Stomach (tissue), 9 donors: ENCODE data around the gene ACVRL1. TPM values are rescaled to one million over a fixed set of nuclear protein-coding genes. Genes with fewer than 3 reads are reported as not detected.

Experiments
- DNase-seq, 2 donors: peaks; one replicate each; pipeline versions ENCODE4 v3.0.0 to v3.0.0-alpha.2; 2013 to 2019
- H3K27ac ChIP-seq, 5 donors: fragments of 200-600 bp in 4 of 5; sonication (generic) in 4 of 5; one replicate each; pipeline ENCODE4 v1.5.1; 2013 to 2019; ENCODE audit warnings: mild to moderate bottlenecking in 1 of 5, moderate library complexity in 1 of 5
- H3K27me3 ChIP-seq, 3 donors: fragments of 200-600 bp; sonication (generic); one replicate each; pipeline ENCODE4 v1.5.1; 2017 to 2019; ENCODE audit warnings: mixed run types in 1 of 3
- H3K36me3 ChIP-seq, 4 donors: fragments of 200-600 bp; sonication (generic); 1 replicate in 3 of 4; 2 replicates in 1 of 4; pipeline ENCODE4 v1.5.1; 2016 to 2019
- H3K4me1 ChIP-seq, 4 donors: fragments of 200-600 bp; sonication (generic); one replicate each; pipeline ENCODE4 v1.5.1; 2016 to 2019
- H3K4me3 ChIP-seq, 4 donors: fragments of 200-600 bp; sonication (generic) in 3 of 4; one replicate each; pipeline ENCODE4 v1.5.1; 2016 to 2019; ENCODE audit warnings: mild to moderate bottlenecking in 1 of 4
- H3K9me3 ChIP-seq, 4 donors: fragments of 200-600 bp; sonication (generic); one replicate each; pipeline ENCODE4 v1.5.1; 2016 to 2019
- CTCF ChIP-seq, 7 experiments: fragments of 450-650 bp in 4 of 7; fragments of 200-600 bp in 3 of 7; sonication (generic) in 3 of 7; IDR thresholded peaks; one replicate each; pipeline ENCODE4 v1.5.1; 2016 to 2019; ENCODE audit warnings: antibody characterized with exemption in 7 of 7, control low read depth in 2 of 7, mild to moderate bottlenecking in 1 of 7
- EP300 ChIP-seq: sonication (generic); formaldehyde crosslinking; IDR thresholded peaks from one replicate; pipeline ENCODE4 v1.6.1; 2017; ENCODE audit warnings: antibody characterized with exemption
- POLR2A ChIP-seq, 4 donors: fragments of 450-650 bp; IDR thresholded peaks; one replicate each; pipeline ENCODE4 v1.6.1; 2016; ENCODE audit warnings: antibody characterized with exemption in 4 of 4, control low read depth in 2 of 4, mild to moderate bottlenecking in 1 of 4, moderate library complexity in 1 of 4
- POLR2AphosphoS5 ChIP-seq, 3 donors: sonication (generic); formaldehyde crosslinking; IDR thresholded peaks; one replicate each; pipeline ENCODE4 v1.6.1; 2016; ENCODE audit warnings: antibody characterized with exemption in 3 of 3
- WGBS, 5 donors: extraction: QIAGEN DNeasy Blood & Tissue Kit in 3 of 5; methylation state at CpG; one replicate each; pipeline versions ENCODE4 v1.1.5 to v1.1.7; 2013 to 2018; 5-methylcytosine and 5-hydroxymethylcytosine counted together
- intact Hi-C: fragments of 100-400 bp; cut with DNase I; formaldehyde crosslinking; loops from one replicate; pipeline ENCODE4 v1.15.1; 2023; ENCODE audit warnings: low total_unique reads
- polyA plus RNA-seq, 3 donors: library from polyadenylated mRNA; stranded (reverse); fragments of 200-250 nt; gene quantifications; one replicate each; pipeline ENCODE4 v1.2.3, GENCODE V29; 2013
- total RNA-seq, 5 donors: library from RNA; depleted of rRNA; stranded (reverse); fragments of >200 nt; gene quantifications; one replicate each; pipeline versions ENCODE4 v1.1.0 to v1.2.3, GENCODE V29; 2014 to 2016
- donor health status: healthy with polysubstance abuse.
- donor health status: Bipolar disorder and iron deficiency.
- donor health status: healthy.

The ACVRL1 gene
- total and polyA plus RNA-seq, 8 donors, result 11.0 to 117 (median 45.4) TPM

- no peak for TF ChIP-seq POLR2A (IDR thresholded peaks at IDR 0.05)
- no peak for TF ChIP-seq CTCF (IDR thresholded peaks at IDR 0.05)
- no peak for TF ChIP-seq POLR2AphosphoS5 (IDR thresholded peaks at IDR 0.05)
- TF ChIP-seq EP300, result no peak
- Histone ChIP-seq H3K9me3 (no peaks in the 10 kb centered on the region), H3K27me3 (peaks cover 0 to 43% (median 4%) of the 10 kb centered on the region in 3 donors), H3K27ac (no peak overlapping the region), H3K4me1 (peaks cover 0 to 42% (median 18%) of the 10 kb centered on the region in 4 donors), H3K36me3 (no peaks in the 10 kb centered on the region), H3K4me3 (no peak overlapping the region)
- WGBS, 5 donors, result 82 to 89% (median 84%) methylated on average over 16 to 22 of the region's 22 CpGs
- intact Hi-C loops, result no loop called here
- DNase-seq, result no peak
These were observed 16.7 kb upstream of the ACVRL1 start for GRCh38 chr12:51890511-51891171.

- Histone ChIP-seq H3K4me3 (no peak overlapping the region), H3K36me3 (no peaks in the 10 kb centered on the region), H3K9me3 (no peaks in the 10 kb centered on the region), H3K27me3 (peaks cover 0 to 52% (median 4%) of the 10 kb centered on the region in 3 donors), H3K4me1 (peaks cover 0 to 30% (median 13%) of the 10 kb centered on the region in 4 donors), H3K27ac (no peak overlapping the region)
- DNase-seq, result no peak
- intact Hi-C loops, result no loop called here
- TF ChIP-seq CTCF (IDR thresholded peaks at IDR 0.05) (peak in 3 of 7 experiments; percentile 25 to 29 (median 28)), EP300 (no peak)
These were observed 15.5 kb upstream of the ACVRL1 start for GRCh38 chr12:51891843-51892242.

GRCh38 chr12:51893786-51894185, 13.5 kb upstream of the ACVRL1 start:
- Histone ChIP-seq H3K4me3 (no peak overlapping the region), H3K9me3 (no peaks in the 10 kb centered on the region), H3K4me1 (peaks cover 0 to 18% (median 8%) of the 10 kb centered on the region in 4 donors), H3K27me3 (peaks cover 0 to 45% (median 0%) of the 10 kb centered on the region in 3 donors), H3K36me3 (no peaks in the 10 kb centered on the region), H3K27ac (no peak overlapping the region)
- DNase-seq, result no peak
- 85 to 91% (median 87%) methylated on average over 6 of the region's 6 CpGs for WGBS, 5 donors
- TF ChIP-seq POLR2AphosphoS5 (IDR thresholded peaks at IDR 0.05) (no peak), POLR2A (IDR thresholded peaks at IDR 0.05) (no peak), CTCF (IDR thresholded peaks at IDR 0.05) (no peak), EP300 (no peak)
- intact Hi-C loops, result no loop called here

DNA sequence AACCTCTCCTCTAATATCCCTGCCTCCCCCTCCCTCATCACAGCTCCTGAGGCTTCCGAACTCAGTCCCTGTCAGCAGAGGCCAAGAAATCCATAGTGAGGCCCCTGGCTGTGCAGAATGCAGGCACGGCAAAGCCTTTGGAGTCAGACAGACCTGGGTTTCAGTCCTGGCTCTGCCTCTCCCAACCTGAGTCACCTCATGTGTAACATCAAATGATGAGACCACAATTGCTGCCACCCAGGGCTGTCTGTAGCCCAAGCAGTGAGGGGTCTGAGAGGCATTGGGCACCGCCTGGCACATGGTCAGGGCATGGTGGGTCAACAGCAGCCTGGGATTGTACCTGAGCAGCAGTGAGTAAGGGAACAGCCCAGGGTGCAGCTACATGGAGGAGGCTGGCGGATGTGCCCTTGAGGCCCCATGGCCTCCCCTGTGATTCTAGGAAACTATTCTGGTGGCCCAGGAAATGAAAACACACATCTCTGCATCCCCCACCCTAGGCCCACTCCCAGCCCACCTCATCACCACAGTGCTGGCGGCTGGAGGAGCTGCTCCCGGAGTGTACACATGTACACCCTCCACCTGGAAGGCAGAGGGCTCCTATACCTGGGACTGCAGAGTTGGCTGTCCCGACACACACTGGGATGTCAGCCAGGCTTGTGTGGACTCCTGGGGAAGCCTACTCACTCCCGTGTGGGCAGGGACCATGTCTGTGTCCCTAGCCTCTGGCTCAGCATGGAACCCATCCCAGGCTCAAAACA, 11.7 kb upstream of the ACVRL1 start:
- WGBS, 5 donors, result 78 to 86% (median 85%) methylated on average over 6 to 8 of the region's 8 CpGs
- Histone ChIP-seq H3K4me1 (peaks cover 0 to 18% (median 8%) of the 10 kb centered on the region in 4 donors), H3K9me3 (no peaks in the 10 kb centered on the region), H3K27ac (peak overlapping the region in 3 of 5 donors; percentile 2 to 75 (median 38)), H3K27me3 (peaks cover 0 to 36% (median 0%) of the 10 kb centered on the region in 3 donors), H3K4me3 (no peak overlapping the region), H3K36me3 (no peaks in the 10 kb centered on the region)
- no peak for TF ChIP-seq POLR2A (IDR thresholded peaks at IDR 0.05)
- intact Hi-C loops, result no loop called here
- DNase-seq, result no peak
